Osteoblast (primary cell): ENCODE results near the gene SELPLG. TPM values are rescaled to one million over a fixed set of nuclear protein-coding genes. Genes with fewer than 3 reads are reported as not detected.

Experiments
- DNase-seq: peaks from one replicate; pipeline ENCODE4 v3.0.0; 2011; ENCODE audit warnings: low spot score, mixed read lengths; ENCODE audit not compliant: insufficient read length; ENCODE audit errors: missing footprints
- H2AFZ ChIP-seq: 2 replicates; pipeline ENCODE4 v1.6.0; 2011; ENCODE audit warnings: mild to moderate bottlenecking, low read length
- H3K27ac ChIP-seq: 2 replicates; pipeline ENCODE4 v1.5.1; 2011; ENCODE audit warnings: mild to moderate bottlenecking, low read depth, low read length, moderate library complexity
- H3K27me3 ChIP-seq: 2 replicates; pipeline ENCODE4 v1.6.0; 2012; ENCODE audit warnings: mild to moderate bottlenecking, control low read depth, inconsistent platforms, low read length, moderate library complexity; ENCODE audit not compliant: insufficient read depth
- H3K36me3 ChIP-seq: 2 replicates; pipeline ENCODE4 v1.5.1; 2011; ENCODE audit warnings: mild to moderate bottlenecking, low read length, control low read depth, moderate library complexity; ENCODE audit not compliant: insufficient read depth
- H3K4me1 ChIP-seq: 2 replicates; pipeline ENCODE4 v1.5.1; 2011; ENCODE audit warnings: mild to moderate bottlenecking, low read length, control low read depth, moderate library complexity; ENCODE audit not compliant: insufficient read depth
- H3K4me2 ChIP-seq: 2 replicates; pipeline ENCODE4 v1.6.0; 2011; ENCODE audit warnings: mild to moderate bottlenecking, low read length; ENCODE audit not compliant: insufficient read depth
- H3K4me3 ChIP-seq: fragments of 200-600 bp; sonication (generic); 3 replicates; pipeline ENCODE4 v1.5.1; 2012; ENCODE audit warnings: mild to moderate bottlenecking, low read length, inconsistent platforms; ENCODE audit not compliant: insufficient read depth
- H3K79me2 ChIP-seq: 2 replicates; pipeline ENCODE4 v1.6.0; 2012; ENCODE audit warnings: mild to moderate bottlenecking, low read length, control low read depth, inconsistent platforms; ENCODE audit not compliant: insufficient read depth
- H3K9me3 ChIP-seq: 2 replicates; pipeline ENCODE4 v1.5.1; 2011; ENCODE audit warnings: low read depth, low read length, control low read depth
- H4K20me1 ChIP-seq: 2 replicates; pipeline ENCODE4 v1.6.0; 2012; ENCODE audit warnings: mild to moderate bottlenecking, low read length, control low read depth; ENCODE audit not compliant: insufficient read depth
- total RNA-seq: library from RNA; depleted of rRNA; stranded (reverse); fragments of >200 nt; gene quantifications from 2 replicates; pipeline ENCODE4 v1.2.3, GENCODE V29; 2012
- TF ChIP-seq, protein P1 (sequence below): IDR thresholded peaks from 2 replicates; pipeline ENCODE4 v1.5.1; 2011; ENCODE audit warnings: mild to moderate bottlenecking, low read depth, low read length, moderate library complexity; ENCODE audit errors: extremely low read depth

Gene SELPLG
- total RNA-seq, 1 donor, result 1.1 TPM

DNA sequence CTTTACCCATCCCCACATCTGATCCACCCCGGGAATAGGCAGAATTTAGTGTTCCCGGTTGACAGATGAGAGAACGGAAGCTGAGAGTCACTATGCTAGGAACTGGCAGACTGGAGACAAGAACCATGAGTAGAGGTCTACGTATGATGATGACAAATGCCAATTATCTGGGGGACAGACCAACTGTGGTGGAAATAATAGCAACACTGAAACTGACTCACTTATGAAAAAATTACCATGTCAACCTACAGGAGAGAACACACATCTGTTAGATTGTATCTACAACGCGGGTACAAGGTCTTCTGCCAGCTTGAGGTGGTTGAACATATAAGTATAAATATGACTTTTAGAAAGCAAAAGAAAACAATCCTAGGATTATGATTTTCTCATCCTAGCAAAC lies 15.4 kb upstream of the SELPLG start:
- Histone ChIP-seq H3K4me1 (peaks cover 53% of the 10 kb centered on the region), H3K4me2 (peak overlapping the region; percentile 45), H3K27ac (peak overlapping the region; percentile 83), H3K27me3 (no peaks in the 10 kb centered on the region), H3K4me3 (no peak overlapping the region), H3K79me2 (peaks cover 64% of the 10 kb centered on the region), H3K9me3 (no peaks in the 10 kb centered on the region), H2AFZ (no peak overlapping the region), H3K36me3 (peaks cover 87% of the 10 kb centered on the region), H4K20me1 (peaks cover 15% of the 10 kb centered on the region)
- DNase-seq, result peak; percentile 85
- TF ChIP-seq, protein P1, sequence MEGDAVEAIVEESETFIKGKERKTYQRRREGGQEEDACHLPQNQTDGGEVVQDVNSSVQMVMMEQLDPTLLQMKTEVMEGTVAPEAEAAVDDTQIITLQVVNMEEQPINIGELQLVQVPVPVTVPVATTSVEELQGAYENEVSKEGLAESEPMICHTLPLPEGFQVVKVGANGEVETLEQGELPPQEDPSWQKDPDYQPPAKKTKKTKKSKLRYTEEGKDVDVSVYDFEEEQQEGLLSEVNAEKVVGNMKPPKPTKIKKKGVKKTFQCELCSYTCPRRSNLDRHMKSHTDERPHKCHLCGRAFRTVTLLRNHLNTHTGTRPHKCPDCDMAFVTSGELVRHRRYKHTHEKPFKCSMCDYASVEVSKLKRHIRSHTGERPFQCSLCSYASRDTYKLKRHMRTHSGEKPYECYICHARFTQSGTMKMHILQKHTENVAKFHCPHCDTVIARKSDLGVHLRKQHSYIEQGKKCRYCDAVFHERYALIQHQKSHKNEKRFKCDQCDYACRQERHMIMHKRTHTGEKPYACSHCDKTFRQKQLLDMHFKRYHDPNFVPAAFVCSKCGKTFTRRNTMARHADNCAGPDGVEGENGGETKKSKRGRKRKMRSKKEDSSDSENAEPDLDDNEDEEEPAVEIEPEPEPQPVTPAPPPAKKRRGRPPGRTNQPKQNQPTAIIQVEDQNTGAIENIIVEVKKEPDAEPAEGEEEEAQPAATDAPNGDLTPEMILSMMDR, result no peak

DNA sequence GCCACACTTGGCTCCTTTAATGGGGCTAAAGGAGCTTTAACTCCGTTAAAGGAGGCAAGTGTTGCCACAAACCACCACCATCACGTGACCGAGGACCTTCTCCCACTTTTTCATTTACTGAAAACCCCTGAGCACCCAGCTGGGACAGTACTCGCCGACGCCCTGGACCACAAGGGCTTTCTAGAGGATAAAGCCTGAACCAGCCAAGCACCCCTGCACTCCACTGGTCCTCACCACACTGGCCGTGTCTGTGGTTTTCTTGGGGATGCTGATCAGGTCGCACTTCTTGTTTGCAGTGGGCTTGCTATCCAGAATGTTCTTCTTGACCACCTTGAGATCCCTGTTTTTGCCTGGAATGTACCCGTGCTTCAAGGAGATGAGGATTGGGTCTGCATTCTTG lies 14.7 kb upstream of the SELPLG start:
- peaks cover 13% of the 10 kb centered on the region for H4K20me1 ChIP-seq
- peaks cover 79% of the 10 kb centered on the region for H3K36me3 ChIP-seq
- peak overlapping the region; percentile 83 for H3K27ac ChIP-seq
- no peaks in the 10 kb centered on the region for H3K27me3 ChIP-seq
- no peak overlapping the region for H3K4me2 ChIP-seq
- no peak overlapping the region for H3K4me3 ChIP-seq
- H3K4me1 ChIP-seq, result peaks cover 57% of the 10 kb centered on the region
- TF ChIP-seq, protein P1, result no peak
- no peaks in the 10 kb centered on the region for H3K9me3 ChIP-seq
- peaks cover 56% of the 10 kb centered on the region for H3K79me2 ChIP-seq
- no peak overlapping the region for H2AFZ ChIP-seq
- no peak for DNase-seq

DNA sequence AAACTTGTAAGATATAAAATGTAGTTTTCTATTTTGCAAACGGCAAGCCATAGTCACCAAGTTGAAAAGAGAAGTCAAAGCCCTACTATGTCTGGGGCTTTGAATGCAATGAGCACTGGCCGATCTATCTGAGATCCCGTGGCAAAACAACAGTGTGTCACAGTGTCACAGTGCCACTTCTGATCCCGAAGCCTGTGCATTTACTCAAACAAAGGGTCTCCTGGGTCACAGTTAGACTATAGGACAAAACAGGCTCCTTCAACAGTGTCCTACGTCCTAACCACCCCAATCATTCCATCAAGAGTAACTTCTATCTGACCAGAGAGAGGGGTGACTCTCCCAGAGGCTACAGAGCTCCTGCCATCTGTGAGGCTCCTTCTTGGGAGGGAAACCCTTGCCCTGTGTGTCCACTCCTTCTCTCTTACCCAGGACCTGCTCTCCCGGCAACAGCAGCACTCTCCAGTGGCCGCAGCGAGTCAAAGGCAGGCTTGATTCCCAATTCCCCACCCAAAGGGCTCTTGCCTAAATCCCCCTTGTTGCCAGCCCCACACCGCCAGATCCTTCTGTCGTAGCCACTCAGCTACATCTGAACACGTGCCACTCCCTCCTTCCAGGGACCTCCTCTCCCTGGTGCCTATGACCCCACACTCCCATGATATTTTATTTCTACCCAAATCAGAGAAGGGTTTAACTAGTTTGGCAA lies 14.0 kb upstream of the SELPLG start:
- Histone ChIP-seq H3K4me2 (no peak overlapping the region), H4K20me1 (peaks cover 13% of the 10 kb centered on the region), H3K27ac (peak overlapping the region; percentile 83), H2AFZ (no peak overlapping the region), H3K4me3 (no peak overlapping the region), H3K9me3 (no peaks in the 10 kb centered on the region), H3K79me2 (peaks cover 50% of the 10 kb centered on the region), H3K27me3 (no peaks in the 10 kb centered on the region), H3K36me3 (peaks cover 73% of the 10 kb centered on the region), H3K4me1 (peaks cover 58% of the 10 kb centered on the region)
- TF ChIP-seq, protein P1, result no peak
- DNase-seq, result no peak

DNA sequence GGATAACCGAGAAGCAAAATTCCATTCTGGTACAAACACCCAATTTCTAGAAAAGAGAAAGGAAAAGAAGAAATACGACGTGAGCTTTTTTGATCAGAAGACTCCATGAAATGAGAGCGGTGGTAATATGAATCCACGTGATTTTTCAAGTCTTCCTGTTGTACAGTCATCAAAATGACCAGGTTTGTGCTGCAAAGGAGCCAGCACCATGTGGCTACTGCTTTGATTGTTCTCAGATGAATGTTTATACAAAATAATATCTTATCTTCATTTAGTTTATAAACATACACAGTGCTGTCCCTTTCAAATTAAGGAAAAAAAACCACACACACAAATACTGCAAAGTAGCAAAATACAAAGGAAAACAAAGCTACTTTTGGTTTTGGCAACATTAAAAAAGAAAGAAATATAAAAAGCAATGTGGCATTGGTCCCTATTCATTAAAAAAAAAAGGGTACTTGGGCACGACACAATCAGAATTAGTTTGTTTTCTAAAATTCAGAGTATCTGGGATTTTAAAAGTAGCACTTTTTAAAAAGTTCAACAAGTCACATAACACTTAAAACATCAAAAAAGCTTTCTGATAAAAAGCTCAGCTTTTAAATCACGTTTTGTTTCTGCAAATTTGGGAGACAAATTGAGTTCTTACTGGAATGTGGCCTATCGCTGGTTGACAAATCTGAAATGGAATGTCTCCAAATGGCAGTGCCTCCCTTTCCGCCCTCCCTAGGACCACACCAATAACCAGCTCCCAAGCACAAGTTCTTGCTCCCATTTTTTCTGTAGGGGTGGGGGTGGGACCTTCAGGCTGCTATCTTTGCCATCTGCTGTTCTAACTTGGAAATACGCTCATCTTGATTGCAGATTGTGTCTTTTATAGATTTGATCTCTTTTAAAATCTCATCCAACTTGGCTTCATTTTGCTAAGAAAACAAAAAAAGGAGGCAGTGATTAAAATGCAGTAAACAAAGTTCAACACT lies 13.2 kb upstream of the SELPLG start:
- no peak overlapping the region for H3K4me2 ChIP-seq
- no peak overlapping the region for H3K4me3 ChIP-seq
- H4K20me1 ChIP-seq, result peaks cover 16% of the 10 kb centered on the region
- TF ChIP-seq, protein P1, result peak; percentile 17
- peaks cover 42% of the 10 kb centered on the region for H3K79me2 ChIP-seq
- peaks cover 64% of the 10 kb centered on the region for H3K36me3 ChIP-seq
- DNase-seq, result no peak
- no peak overlapping the region for H3K27ac ChIP-seq
- H3K27me3 ChIP-seq, result no peaks in the 10 kb centered on the region
- no peak overlapping the region for H2AFZ ChIP-seq
- no peaks in the 10 kb centered on the region for H3K9me3 ChIP-seq
- peaks cover 58% of the 10 kb centered on the region for H3K4me1 ChIP-seq
